H1 (cell line): ENCODE results near the gene EFCAB6. TPM values are rescaled to one million over a fixed set of nuclear protein-coding genes. Genes with fewer than 3 reads are reported as not detected.

ENCODE experiments used
- SIRT6 ChIP-seq: IDR thresholded peaks from one replicate; pipeline ENCODE4 v1.7.1; 2012; ENCODE audit warnings: low read length, inconsistent platforms
- polyA plus RNA-seq, 7 experiments: library from polyadenylated mRNA; depleted of rRNA in 3 of 7; stranded (reverse) in 5 of 7; unstranded in 2 of 7; fragments of >200 nt in 5 of 7; fragments of 200-250 nt in 2 of 7; gene quantifications; 1 replicate in 5 of 7; 2 replicates in 1 of 7; 4 replicates in 1 of 7; pipeline versions ENCODE4 v1.2.1 to v1.2.3, GENCODE V29; 2011 to 2013; ENCODE audit warnings: missing spikeins in 2 of 7, mixed read lengths in 2 of 7
- total RNA-seq: library from RNA; stranded (reverse); fragmentation: NEBNext Ultra II Directional; extraction: Animal tissue kit (Norgen Biotek cat#: 25700); gene quantifications from 2 replicates; pipeline ENCODE4 v1.2.1, GENCODE V29; 2021

The EFCAB6 gene
- total and polyA plus RNA-seq, 2 of the 8 experiments (the other 6 are each of a cell fraction or from before 2014, with no cell fraction given): 0.32 to 1.7 TPM

DNA sequence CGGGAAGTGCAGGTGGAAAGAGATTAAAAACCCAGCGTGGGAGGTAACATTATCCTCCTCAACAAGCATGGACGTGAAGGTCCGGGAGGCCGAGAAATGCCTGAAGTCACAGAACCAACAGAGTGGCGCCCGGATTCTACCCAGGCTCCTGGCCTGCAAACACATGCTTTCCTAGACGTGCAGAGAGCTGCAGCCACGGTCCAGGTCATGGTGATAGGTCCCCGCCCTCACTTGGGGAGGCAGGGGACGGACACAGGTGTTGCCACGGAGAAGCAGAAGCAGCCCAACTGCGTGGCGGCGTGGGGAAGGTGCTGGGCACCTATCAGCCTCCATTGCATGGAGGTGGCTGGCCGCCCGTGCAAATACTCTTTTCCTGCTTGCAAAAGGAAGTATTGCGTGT, 251.5 kb downstream of the EFCAB6 start (continued):
- TF ChIP-seq SIRT6: no peak
- TF ChIP-seq, all 59 proteins: peak for 0
